HepG2 (cell line): ENCODE results near the gene NFATC3. TPM values are rescaled to one million over a fixed set of nuclear protein-coding genes. Genes with fewer than 3 reads are reported as not detected.

ENCODE experiments used
- FOXA1 ChIP-seq, 2 experiments: fragments of 450-650 bp in 1 of 2; sonication (generic) in 1 of 2; formaldehyde crosslinking in 1 of 2; IDR thresholded peaks; 2 replicates each; pipeline versions ENCODE4 v1.4.0 to v1.6.1; 2016 to 2020; ENCODE audit warnings: missing genetic modification reagents in 1 of 2
- IRF2 ChIP-seq: IDR thresholded peaks from 2 replicates; pipeline ENCODE4 v1.6.1; 2018; ENCODE audit warnings: missing genetic modification reagents, missing compliant biosample characterization
- MZF1 ChIP-seq: sonication (generic); formaldehyde crosslinking; IDR thresholded peaks from 2 replicates; pipeline ENCODE4 v1.8.1; 2023; ENCODE audit warnings: mild to moderate bottlenecking, missing genetic modification reagents, borderline replicate concordance
- SP5 ChIP-seq: IDR thresholded peaks from 2 replicates; pipeline ENCODE4 v1.6.1; 2016; ENCODE audit warnings: low read depth, borderline replicate concordance
- ZNF441 ChIP-seq: sonication (generic); formaldehyde crosslinking; IDR thresholded peaks from 2 replicates; pipeline ENCODE4 v1.7.0; 2021; ENCODE audit warnings: missing genetic modification reagents, borderline replicate concordance
- polyA plus RNA-seq, 8 experiments: library from polyadenylated mRNA; depleted of rRNA in 3 of 8; stranded (reverse) in 7 of 8; unstranded in 1 of 8; fragments of >200 nt; fragmentation: Illumina TruSeq in 4 of 8; extraction: Trizol in 4 of 8; gene quantifications; 2 replicates each; pipeline versions ENCODE4 v1.2.1 to v1.2.3, GENCODE V29; 2011 to 2016; ENCODE audit warnings: low read depth in 4 of 8, missing spikeins in 1 of 8, mixed read lengths in 1 of 8; ENCODE audit not compliant: insufficient read depth in 1 of 8
- total RNA-seq, 5 experiments: library from RNA; depleted of rRNA; stranded (reverse); fragments of >200 nt; fragmentation: Illumina TruSeq; extraction: Trizol; gene quantifications; 2 replicates each; pipeline ENCODE4 v1.2.3, GENCODE V29; 2016; ENCODE audit warnings: low read depth in 1 of 5
- TF ChIP-seq, protein P1 (sequence below): sonication (generic); formaldehyde crosslinking; IDR thresholded peaks from 2 replicates; pipeline ENCODE4 v1.4.0; 2020; ENCODE audit warnings: missing genetic modification reagents
- TF ChIP-seq, protein P2 (sequence below): sonication (generic); formaldehyde crosslinking; IDR thresholded peaks from 2 replicates; pipeline ENCODE4 v1.4.0; 2020; ENCODE audit warnings: missing genetic modification reagents
- TF ChIP-seq, protein P3 (sequence below): IDR thresholded peaks from 2 replicates; pipeline ENCODE4 v1.6.1; 2016
- TF ChIP-seq, protein P4 (sequence below): sonication (generic); formaldehyde crosslinking; IDR thresholded peaks from 2 replicates; pipeline ENCODE4 v1.4.0; 2020; ENCODE audit warnings: missing genetic modification reagents
- TF ChIP-seq, protein P5 (sequence below): sonication (generic); formaldehyde crosslinking; IDR thresholded peaks from 2 replicates; pipeline ENCODE4 v1.4.0; 2020; ENCODE audit warnings: mild to moderate bottlenecking, low read depth, missing genetic modification reagents
- TF ChIP-seq, protein P6 (sequence below): sonication (generic); formaldehyde crosslinking; IDR thresholded peaks from 2 replicates; pipeline ENCODE4 v1.4.0; 2020; ENCODE audit warnings: missing genetic modification reagents
- TF ChIP-seq, protein P7 (sequence below), 2 experiments: sonication (generic) in 1 of 2; formaldehyde crosslinking in 1 of 2; IDR thresholded peaks; 2 replicates each; pipeline versions ENCODE4 v1.5.1 to v1.6.1; 2011 to 2020; ENCODE audit warnings: borderline replicate concordance in 1 of 2, low read depth in 1 of 2, low read length in 1 of 2, mild to moderate bottlenecking in 1 of 2, missing genetic modification reagents in 1 of 2, moderate library complexity in 1 of 2

Gene NFATC3
- total and polyA plus RNA-seq, 2 of the 13 experiments (the other 11 are each of a cell fraction or from before 2014, with no cell fraction given), result 52.6 to 62.7 TPM

DNA sequence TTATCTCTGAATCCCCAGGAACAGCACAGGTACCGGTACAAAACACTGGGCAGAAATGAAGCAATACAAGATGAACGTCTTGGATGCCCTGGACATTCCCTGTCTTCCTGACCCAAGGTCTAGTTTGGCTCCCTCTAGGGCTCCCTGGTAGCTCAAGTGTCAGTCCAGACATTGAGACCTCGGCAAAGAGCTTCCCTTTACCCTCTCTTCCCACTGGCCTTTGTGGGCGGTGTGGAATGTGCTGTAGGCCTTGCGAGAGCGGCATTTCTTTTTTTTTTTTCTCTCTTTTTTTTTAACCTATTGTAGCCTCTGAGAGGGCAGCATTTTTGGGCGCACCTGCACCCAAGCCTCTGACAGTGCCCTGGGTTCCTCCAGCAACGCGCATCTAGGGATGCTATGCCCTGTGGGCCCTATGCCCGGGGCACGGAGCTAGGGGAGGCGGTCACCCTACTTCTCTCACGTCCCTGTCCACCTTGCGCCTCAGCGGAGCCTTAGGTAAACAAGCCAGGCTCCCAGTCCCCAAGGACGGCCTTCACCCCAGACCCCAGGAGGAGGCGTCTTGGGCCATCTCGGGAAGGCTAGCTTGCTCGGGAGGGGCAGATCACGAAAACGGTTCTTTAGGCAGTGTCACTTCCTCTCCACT is 1.2 kb upstream of the NFATC3 start (continued):
- TF ChIP-seq, protein P1, sequence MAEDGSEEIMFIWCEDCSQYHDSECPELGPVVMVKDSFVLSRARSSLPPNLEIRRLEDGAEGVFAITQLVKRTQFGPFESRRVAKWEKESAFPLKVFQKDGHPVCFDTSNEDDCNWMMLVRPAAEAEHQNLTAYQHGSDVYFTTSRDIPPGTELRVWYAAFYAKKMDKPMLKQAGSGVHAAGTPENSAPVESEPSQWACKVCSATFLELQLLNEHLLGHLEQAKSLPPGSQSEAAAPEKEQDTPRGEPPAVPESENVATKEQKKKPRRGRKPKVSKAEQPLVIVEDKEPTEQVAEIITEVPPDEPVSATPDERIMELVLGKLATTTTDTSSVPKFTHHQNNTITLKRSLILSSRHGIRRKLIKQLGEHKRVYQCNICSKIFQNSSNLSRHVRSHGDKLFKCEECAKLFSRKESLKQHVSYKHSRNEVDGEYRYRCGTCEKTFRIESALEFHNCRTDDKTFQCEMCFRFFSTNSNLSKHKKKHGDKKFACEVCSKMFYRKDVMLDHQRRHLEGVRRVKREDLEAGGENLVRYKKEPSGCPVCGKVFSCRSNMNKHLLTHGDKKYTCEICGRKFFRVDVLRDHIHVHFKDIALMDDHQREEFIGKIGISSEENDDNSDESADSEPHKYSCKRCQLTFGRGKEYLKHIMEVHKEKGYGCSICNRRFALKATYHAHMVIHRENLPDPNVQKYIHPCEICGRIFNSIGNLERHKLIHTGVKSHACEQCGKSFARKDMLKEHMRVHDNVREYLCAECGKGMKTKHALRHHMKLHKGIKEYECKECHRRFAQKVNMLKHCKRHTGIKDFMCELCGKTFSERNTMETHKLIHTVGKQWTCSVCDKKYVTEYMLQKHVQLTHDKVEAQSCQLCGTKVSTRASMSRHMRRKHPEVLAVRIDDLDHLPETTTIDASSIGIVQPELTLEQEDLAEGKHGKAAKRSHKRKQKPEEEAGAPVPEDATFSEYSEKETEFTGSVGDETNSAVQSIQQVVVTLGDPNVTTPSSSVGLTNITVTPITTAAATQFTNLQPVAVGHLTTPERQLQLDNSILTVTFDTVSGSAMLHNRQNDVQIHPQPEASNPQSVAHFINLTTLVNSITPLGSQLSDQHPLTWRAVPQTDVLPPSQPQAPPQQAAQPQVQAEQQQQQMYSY (CRISPR knock-in tag), result no peak
- TF ChIP-seq, protein P2, sequence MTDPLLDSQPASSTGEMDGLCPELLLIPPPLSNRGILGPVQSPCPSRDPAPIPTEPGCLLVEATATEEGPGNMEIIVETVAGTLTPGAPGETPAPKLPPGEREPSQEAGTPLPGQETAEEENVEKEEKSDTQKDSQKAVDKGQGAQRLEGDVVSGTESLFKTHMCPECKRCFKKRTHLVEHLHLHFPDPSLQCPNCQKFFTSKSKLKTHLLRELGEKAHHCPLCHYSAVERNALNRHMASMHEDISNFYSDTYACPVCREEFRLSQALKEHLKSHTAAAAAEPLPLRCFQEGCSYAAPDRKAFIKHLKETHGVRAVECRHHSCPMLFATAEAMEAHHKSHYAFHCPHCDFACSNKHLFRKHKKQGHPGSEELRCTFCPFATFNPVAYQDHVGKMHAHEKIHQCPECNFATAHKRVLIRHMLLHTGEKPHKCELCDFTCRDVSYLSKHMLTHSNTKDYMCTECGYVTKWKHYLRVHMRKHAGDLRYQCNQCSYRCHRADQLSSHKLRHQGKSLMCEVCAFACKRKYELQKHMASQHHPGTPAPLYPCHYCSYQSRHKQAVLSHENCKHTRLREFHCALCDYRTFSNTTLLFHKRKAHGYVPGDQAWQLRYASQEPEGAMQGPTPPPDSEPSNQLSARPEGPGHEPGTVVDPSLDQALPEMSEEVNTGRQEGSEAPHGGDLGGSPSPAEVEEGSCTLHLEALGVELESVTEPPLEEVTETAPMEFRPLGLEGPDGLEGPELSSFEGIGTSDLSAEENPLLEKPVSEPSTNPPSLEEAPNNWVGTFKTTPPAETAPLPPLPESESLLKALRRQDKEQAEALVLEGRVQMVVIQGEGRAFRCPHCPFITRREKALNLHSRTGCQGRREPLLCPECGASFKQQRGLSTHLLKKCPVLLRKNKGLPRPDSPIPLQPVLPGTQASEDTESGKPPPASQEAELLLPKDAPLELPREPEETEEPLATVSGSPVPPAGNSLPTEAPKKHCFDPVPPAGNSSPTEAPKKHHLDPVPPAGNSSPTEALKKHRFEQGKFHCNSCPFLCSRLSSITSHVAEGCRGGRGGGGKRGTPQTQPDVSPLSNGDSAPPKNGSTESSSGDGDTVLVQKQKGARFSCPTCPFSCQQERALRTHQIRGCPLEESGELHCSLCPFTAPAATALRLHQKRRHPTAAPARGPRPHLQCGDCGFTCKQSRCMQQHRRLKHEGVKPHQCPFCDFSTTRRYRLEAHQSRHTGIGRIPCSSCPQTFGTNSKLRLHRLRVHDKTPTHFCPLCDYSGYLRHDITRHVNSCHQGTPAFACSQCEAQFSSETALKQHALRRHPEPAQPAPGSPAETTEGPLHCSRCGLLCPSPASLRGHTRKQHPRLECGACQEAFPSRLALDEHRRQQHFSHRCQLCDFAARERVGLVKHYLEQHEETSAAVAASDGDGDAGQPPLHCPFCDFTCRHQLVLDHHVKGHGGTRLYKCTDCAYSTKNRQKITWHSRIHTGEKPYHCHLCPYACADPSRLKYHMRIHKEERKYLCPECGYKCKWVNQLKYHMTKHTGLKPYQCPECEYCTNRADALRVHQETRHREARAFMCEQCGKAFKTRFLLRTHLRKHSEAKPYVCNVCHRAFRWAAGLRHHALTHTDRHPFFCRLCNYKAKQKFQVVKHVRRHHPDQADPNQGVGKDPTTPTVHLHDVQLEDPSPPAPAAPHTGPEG, result no peak; the same call in 1 of the 2 replicates
- TF ChIP-seq ZNF441 (CRISPR knock-in tag) (no peak), FOXA1 (IDR thresholded peaks at IDR 0.05) (no peak), FOXA1 (CRISPR knock-in tag; IDR thresholded peaks at IDR 0.05) (peak; percentile 83), IRF2 (CRISPR knock-in tag) (no peak), MZF1 (0 out of 2 replicates have a peak, but pooled peaks have one; percentile 62), SP5 (CRISPR knock-in tag) (no peak)
- TF ChIP-seq, protein P3, sequence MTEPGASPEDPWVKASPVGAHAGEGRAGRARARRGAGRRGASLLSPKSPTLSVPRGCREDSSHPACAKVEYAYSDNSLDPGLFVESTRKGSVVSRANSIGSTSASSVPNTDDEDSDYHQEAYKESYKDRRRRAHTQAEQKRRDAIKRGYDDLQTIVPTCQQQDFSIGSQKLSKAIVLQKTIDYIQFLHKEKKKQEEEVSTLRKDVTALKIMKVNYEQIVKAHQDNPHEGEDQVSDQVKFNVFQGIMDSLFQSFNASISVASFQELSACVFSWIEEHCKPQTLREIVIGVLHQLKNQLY (CRISPR knock-in tag), result no peak
- TF ChIP-seq, protein P4, sequence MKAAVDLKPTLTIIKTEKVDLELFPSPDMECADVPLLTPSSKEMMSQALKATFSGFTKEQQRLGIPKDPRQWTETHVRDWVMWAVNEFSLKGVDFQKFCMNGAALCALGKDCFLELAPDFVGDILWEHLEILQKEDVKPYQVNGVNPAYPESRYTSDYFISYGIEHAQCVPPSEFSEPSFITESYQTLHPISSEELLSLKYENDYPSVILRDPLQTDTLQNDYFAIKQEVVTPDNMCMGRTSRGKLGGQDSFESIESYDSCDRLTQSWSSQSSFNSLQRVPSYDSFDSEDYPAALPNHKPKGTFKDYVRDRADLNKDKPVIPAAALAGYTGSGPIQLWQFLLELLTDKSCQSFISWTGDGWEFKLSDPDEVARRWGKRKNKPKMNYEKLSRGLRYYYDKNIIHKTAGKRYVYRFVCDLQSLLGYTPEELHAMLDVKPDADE (CRISPR knock-in tag), result no peak
- TF ChIP-seq, protein P5, sequence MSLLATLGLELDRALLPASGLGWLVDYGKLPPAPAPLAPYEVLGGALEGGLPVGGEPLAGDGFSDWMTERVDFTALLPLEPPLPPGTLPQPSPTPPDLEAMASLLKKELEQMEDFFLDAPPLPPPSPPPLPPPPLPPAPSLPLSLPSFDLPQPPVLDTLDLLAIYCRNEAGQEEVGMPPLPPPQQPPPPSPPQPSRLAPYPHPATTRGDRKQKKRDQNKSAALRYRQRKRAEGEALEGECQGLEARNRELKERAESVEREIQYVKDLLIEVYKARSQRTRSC (CRISPR knock-in tag), result no peak
- TF ChIP-seq, protein P6, sequence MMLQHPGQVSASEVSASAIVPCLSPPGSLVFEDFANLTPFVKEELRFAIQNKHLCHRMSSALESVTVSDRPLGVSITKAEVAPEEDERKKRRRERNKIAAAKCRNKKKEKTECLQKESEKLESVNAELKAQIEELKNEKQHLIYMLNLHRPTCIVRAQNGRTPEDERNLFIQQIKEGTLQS, result no peak
- TF ChIP-seq, protein P7, sequence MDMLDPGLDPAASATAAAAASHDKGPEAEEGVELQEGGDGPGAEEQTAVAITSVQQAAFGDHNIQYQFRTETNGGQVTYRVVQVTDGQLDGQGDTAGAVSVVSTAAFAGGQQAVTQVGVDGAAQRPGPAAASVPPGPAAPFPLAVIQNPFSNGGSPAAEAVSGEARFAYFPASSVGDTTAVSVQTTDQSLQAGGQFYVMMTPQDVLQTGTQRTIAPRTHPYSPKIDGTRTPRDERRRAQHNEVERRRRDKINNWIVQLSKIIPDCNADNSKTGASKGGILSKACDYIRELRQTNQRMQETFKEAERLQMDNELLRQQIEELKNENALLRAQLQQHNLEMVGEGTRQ (IDR thresholded peaks at IDR 0.05; ENCODE audit: low read depth, low read length), result no peak
- TF ChIP-seq, protein P7 (CRISPR knock-in tag; IDR thresholded peaks at IDR 0.05; ENCODE audit: borderline replicate concordance), result no peak
